Limb (tissue), 2 donors: ENCODE data around the gene GRK3.
A peak's percentile ranks its signal among the peaks of the same experiment; 100 is the strongest.

Experiments
- DNase-seq, 2 donors: peaks; one replicate each; pipeline ENCODE4 v3.0.0-alpha.2; 2016; ENCODE audit errors: extremely low spot score in 2 of 2

GRK3 gene

GRCh38 chr22:25729016-25729995 lies 164.8 kb downstream of the GRK3 start:
- DNase-seq: no peak

DNA sequence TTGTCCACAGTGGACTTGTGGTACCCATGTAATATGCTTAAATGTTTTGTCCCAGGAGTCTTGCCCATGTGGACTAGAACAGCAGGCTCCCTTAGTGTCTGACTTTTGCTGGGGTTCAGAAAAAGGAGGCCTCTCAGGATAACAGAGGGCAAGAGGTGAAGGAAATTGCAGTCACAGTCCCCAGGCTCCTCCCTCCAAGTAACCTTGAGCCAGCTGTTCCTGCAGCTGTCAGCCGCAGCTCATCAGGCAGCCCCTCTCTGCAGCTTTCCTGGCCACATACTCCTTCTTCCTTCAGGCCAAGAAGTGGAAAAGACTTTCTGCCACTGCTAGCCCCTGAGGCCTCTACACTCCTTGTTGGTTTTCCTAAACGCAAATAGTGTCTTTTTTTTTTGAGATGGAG lies 171.2 kb downstream of the GRK3 start:
- no peak for DNase-seq

DNA sequence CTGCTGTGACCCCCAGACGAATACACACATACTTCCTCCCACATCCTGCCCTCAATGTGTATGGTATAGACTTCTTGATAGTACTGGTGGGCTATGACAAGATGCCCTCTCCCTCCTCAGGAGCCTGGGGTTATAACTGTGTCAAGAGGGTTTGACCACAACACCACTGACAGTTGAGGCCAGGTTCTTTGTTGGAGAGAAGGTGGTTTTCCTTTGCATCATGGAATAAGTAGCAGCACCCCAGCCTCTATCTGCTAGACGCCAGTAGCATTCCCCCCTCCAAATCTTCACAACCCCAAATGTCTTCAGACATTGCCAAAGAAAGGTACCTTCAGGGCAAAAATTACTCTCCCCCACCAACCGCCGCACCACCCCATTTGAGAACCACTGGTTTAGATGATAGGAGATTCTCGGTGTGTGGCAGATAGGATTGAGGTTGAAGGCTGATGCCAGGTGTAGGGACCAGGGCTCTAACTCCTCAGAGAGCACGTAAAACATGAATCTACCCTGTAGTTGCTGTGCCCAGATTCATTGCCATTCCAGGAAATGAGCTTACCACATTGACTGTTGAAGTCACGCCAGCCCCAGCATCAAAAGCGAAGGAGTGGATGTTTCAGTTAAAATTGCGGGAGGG lies 172.0 kb downstream of the GRK3 start:
- no peak for DNase-seq

DNA sequence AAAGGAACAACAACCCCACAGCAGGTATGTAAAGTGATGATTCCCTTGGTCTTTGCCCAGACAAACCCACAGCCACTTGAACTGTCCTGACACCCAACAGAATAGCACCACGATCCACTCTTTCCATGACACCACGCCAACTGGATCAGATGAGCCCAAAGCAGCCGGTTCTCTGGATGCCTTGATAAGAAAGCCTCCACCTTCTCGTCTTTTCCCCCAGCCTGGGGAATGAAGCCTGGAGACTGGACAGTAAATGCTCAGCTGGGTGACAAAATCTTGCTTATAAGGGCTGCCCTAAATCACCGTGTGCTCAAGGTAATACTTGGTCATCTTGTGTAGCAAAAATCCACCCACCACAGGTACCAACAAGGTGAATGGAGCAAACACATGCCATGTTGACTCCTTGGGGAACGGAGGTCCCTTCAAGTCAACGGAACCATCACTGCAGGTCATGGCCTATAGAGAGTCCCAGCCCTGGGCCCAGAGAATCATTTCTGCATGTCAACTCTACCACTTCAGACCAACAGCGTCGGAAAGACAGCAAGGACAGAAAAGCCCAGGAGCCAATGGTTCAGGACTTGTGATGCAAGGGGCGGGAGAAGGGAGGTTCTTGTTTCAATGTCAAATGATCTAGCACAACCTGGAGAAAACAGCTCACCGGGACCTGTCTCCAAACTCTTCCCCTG lies 175.3 kb downstream of the GRK3 start:
- no peak for DNase-seq

DNA sequence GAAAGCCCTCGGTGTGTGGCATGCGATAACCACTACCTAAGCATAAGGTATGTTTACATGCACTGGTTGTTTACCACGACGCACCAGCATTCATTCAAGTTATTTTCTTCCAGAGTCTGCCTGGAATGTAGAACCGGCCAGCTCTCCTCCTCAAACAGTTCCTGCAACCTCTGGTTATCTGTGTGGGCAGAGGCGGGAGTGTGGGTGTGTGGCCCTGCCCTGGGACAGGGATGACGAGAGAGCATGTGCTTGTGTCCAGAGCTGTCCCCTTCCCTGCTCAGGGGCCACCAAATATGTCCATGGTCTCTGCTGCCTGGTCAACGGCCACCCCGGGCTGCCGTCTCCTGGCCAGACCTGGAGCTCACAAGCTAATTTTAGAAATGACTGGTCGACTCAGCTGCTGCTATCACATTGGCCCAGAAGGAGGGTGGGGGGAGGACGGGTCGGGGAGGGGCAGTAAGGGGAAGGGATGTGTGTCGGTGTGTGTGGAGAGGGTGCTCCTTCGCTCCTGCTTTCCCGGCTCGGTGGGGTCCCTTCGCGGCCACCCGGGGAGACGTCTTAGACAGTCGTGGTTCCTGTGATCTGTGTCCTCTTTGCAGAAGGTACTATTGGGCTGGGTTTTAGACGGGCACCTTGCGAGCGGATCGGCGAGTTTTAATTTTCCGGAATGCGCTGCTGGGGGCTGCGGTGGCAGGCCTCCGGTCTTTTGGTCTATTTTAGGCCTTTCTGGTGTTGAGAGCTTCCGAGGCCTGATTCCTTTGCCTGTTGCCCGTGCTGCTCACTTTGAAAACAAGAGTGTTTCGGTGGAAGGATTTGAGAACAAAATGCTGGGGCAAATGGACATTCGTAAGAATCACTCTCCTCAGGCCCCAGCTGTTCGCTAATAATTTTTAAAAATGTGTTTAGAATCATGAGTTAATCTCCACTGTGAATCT lies 177.5 kb downstream of the GRK3 start, which contains the start of gene MYO18B:
MYO18B (plus strand) TSS at position 497 of the 935 bp plus-strand sequence. CDS start 18,905 bp downstream, outside the sequence.
- DNase-seq: peak in 1 of 2 donors; percentile 44

GRCh38 chr22:25742918-25743708 lies 178.6 kb downstream of the GRK3 start:
- no peak for DNase-seq

- no peak for DNase-seq
These were observed 180.2 kb downstream of the GRK3 start for GRCh38 chr22:25744694-25745093.

- DNase-seq: peak in 1 of 2 donors; percentile 56
These were observed 181.0 kb downstream of the GRK3 start for GRCh38 chr22:25745341-25746011.

GRCh38 chr22:25746012-25746373 lies 181.5 kb downstream of the GRK3 start:
- DNase-seq: no peak

DNA sequence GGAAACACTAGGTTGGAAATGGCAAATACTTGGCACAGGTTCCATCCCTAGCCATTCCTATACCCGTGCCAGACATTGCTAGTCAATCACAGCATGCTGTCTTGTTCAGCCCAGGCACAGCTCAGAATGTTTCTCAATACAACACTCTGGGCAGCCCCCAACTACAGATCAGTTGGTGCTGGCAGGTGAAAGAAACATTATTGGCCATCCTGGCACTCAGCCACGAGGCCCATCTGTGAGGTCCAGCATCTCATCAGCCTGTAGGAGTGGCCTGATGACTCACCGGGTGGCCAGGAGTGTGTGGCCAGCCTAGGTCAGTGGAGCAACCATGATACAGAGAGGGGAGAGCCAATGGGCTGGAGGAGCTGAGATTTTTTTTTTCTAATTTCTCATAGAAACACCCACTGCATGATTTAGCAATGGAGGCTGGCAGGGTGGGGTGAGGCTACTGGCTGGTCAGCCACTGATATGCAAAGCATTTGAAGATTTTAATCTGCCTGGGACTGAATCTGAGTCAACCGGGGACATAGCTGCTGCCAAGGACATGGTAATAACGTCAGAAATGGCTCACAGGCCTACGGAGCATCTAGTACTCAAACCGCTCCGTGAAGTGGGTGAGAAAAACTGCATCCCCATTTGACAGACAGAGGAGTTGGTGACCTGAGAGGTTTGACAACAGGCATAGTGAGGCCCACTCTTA lies 182.9 kb downstream of the GRK3 start:
- DNase-seq: no peak

DNA sequence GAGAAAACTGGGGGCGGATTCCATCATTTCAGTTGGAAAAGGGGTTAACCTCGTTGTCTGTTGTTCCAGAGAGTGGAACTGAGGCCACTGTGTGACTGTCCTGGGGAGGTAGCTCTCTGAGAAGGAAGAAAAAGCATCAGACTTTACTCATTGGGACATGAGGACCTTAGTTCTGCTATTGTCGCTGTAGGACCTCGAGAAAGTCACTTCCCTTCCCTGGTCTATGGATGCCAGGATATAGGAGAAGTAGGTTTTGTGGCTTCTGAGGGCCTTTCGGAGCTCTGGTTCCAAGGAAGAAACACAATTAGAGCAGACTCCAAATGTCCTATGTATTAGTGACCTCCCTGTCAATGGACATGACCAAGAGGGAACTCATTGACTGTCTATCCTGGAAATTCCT lies 183.7 kb downstream of the GRK3 start:
- DNase-seq: no peak

DNA sequence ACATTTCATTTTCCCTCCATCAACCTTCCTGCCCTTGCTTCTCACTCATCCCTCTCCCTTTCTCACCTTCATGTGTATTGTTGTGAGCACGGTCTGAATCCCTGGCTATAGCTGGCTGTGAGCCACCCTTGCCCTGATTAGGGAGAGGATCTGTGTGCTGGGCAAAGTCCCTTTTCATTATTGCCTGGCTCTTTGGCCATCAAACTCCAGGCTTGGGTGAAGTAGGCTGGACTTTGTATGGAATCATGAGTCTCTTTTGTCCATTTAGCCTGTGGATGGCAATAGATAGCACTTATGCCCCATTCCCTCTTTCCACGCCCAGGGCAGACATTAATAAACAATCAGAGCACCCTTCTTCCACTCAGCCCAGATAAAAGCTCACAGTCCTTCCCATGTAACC lies 184.2 kb downstream of the GRK3 start:
- no peak for DNase-seq

DNA sequence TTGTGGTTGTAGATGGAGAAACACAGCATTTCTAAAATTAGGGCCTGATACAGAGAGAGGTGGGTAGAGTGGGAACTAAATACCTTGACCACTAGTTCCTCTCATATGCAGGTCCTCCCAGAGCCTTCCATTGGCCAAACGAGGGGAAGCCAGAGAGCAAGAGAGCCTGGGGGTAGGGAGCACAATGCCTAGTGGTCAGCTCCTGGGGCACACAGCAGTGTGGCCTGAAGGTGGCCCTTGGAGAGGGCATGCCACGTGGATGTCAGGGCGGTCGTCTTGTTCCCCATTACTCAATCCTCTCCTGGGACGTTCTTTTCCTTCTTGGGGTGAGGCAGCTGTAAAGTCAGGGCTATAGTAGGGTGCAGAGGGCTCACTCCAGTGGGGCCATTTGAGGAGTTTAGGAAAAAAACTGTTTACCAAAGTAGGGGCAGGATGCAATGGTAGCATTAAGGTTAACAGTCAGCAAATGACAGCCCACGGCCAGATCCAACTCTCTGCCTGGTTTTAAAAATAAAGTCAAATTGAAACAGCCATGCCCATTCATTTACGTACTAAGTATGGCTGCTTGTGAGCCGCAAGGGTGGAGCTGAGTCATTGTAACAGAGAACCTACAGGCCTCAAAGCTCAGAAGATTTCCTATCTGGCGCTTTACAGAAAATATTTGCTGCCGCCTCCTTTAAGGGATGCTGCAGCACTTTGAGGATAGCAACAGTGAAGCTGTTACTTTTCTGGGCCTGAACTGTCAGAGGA lies 185.1 kb downstream of the GRK3 start:
- DNase-seq: no peak

DNA sequence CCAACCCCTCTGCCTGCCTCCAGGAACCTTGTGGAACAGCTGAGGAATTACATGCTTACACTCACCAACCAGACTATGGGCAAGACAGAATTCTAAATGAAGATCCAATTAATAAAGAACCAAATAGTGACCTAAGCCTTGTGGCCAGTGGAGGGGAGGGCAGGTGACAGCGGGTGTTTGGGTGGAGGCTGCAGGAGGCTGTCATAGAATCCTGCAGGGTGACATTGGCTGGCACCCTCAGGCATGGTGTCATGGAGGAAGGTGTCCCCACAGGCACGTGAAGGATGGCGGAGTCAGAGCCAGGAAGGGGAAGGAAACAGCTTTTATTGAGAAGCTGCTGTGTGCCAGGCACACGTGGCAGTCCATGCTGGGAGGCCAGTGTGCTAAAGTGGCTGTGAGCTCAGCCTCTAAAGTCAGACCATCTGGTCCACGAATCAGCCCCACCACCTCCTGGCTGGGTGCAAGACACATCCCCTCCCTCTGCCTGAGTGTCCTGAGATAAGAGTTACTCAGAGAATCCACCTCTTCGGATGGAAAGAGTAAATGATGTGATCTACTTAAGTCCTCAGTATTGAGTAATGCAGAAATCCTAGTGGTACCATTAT lies 186.2 kb downstream of the GRK3 start:
- DNase-seq: no peak

DNA sequence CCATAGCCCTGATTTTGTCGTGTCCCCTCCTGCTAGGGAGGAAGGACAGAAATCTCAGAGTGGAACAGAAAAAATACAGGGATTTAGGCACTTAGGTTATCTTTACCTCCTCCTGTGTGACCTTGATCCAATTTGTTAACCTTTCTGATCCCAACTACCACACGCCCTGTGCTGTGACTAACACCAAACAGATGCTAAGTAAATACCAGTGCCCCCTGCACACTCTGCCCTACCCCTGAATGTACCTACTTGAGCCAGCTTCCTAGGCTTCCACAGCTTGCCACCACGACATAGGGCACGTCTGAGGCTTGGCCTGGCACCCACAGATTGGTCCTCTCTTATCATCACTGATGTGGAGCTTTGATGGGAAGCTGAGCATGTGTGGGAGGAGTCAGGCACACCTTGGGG lies 186.7 kb downstream of the GRK3 start:
- no peak for DNase-seq

DNA sequence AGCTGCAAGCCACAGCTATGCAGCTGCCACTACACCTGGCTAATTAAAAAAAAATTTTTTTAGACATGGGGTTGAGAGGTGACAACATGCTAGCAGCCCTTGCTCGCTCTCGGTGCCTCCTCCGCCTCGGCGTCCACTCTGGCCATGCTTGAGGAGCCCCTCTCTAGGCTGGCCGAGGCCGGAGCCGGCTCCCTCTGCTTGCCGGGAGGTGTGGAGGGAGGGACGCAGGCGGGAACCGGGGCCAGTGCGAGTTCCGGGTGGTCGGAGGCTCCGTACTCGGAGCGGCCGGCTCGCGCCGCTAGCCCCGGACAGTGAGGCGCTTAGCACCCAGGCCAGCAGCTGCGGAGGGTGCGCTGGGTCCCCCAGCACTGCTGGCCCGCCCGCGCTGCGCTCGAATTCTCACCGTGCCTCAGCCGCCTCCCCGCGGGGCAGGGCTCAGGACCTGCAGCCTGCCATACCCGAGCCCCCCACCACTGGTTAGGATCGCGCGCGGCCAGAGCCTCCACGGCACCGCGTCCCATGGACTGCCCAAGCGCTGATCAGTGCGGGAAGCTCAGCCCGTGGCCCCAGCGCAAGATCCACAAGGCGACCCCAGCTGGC lies 188.2 kb downstream of the GRK3 start:
- DNase-seq: no peak

DNA sequence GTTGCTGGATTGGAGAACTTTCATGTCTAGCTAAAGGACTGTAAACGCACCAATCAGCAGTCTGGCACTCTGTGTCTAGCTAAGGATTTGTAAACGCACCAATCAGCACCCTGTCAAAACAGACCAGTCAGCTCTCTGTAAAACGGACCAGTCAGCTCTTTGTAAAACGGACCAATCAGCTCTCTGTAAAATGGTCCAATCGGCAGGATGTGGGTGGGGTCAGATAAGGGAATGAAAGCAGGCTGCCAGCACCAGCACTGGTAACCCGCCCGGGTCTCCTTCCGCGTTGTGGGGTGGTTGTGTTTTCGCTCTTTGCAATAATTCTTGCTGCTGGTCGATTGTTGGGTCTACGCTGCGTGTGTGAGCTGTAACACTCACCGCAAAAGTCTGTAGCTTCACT lies 188.8 kb downstream of the GRK3 start:
- no peak for DNase-seq
